Right cardiac atrium (tissue), 5 donors: ENCODE data around the gene CCDC60. TPM values are rescaled to one million over a fixed set of nuclear protein-coding genes. Genes with fewer than 3 reads are reported as not detected.

Source experiments
- ATAC-seq, 2 donors: fragments of 200-7000 bp; cut with Tn5 transposase; one replicate each; pipeline versions ENCODE4 v1.8.0 to v1.9.1; 2020; ENCODE audit warnings: moderate library complexity in 2 of 2, mild to moderate bottlenecking in 1 of 2
- DNase-seq, 3 donors: peaks; one replicate each; pipeline ENCODE4 v3.0.0-alpha.2; 2020
- H3K27ac ChIP-seq: one replicate; pipeline ENCODE4 v1.5.1; 2013; ENCODE audit warnings: mild to moderate bottlenecking, low read length, control low read depth, moderate library complexity
- H3K27me3 ChIP-seq: one replicate; pipeline ENCODE4 v1.6.1; 2013; ENCODE audit not compliant: control insufficient read depth, insufficient read depth
- H3K4me1 ChIP-seq: one replicate; pipeline ENCODE4 v1.6.1; 2013; ENCODE audit warnings: low read length; ENCODE audit not compliant: control insufficient read depth, insufficient read depth
- H3K4me3 ChIP-seq: one replicate; pipeline ENCODE4 v1.5.1; 2013; ENCODE audit warnings: low read length, control low read depth
- H3K9me3 ChIP-seq: one replicate; pipeline ENCODE4 v1.6.1; 2013; ENCODE audit warnings: low read length; ENCODE audit not compliant: control insufficient read depth
- WGBS: extraction: QIAGEN DNeasy Blood & Tissue Kit; methylation state at CpG from one replicate; pipeline ENCODE4 v1.1.7; 2013; 5-methylcytosine and 5-hydroxymethylcytosine counted together
- intact Hi-C, 4 donors: fragments of 100-400 bp; cut with DNase I; formaldehyde crosslinking; loops; one replicate each; pipeline versions ENCODE4 v1.11.0 to v1.14.0; 2022 to 2023
- polyA plus RNA-seq: library from polyadenylated mRNA; stranded (reverse); fragments of 200-250 nt; gene quantifications from one replicate; pipeline ENCODE4 v1.2.3, GENCODE V29; 2013
- total RNA-seq, 4 donors: library from RNA; stranded (reverse); fragmentation: NEBNext Ultra II Directional; extraction: Animal tissue kit (Norgen Biotek cat#: 25700); gene quantifications; one replicate each; pipeline ENCODE4 v1.2.1, GENCODE V29; 2021
- donor health status: healthy with polysubstance abuse.
- donor health status: DM: no; HTN: yes; CAD: no.
- donor health status: DM: no; HTN: no; CAD: no.
- donor health status: DM: no; HTN: yes; CAD: no; lungs with severe emphysema.
- donor health status: DM: yes; HTN: yes; CAD: no.

The CCDC60 gene
- total and polyA plus RNA-seq, 5 donors, result 0.07 to 0.20 (median 0.14) TPM

DNA sequence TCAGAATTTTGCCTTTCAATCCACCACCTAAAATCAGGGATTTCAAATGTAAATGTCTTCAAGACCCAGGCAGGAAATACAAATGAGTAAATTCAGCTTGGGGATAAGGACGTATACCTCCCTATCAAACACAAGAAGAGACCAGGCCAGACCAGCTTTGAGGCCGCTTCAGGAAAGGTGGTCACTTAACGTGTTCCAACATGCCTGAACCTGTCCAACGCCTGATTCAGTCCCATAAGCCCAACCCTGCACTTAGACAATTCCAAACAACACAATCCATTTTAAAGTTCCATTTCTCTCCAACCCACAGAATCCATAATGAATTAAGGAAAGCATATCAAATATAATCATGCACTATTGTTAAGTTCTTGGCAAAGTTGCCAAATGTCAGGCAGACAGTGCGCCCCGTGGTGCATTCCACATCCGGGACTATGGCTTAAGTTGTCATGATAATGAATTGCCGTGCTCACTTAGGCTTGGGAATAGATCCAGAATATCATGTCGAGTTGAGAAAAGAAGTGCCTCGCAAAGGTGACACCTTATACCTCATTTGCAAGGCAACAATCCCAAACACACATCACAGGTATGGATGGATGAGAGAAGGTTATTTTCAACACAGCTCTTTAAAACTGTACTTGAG, 35.5 kb downstream of the CCDC60 start:
- H3K27ac ChIP-seq, result no peak overlapping the region
- H3K27me3 ChIP-seq, result no peaks in the 10 kb centered on the region
- H3K9me3 ChIP-seq, result no peaks in the 10 kb centered on the region
- intact Hi-C loops, result no loop called here
- no peak overlapping the region for H3K4me3 ChIP-seq
- no peak for ATAC-seq
- DNase-seq, result no peak
- no peaks in the 10 kb centered on the region for H3K4me1 ChIP-seq
- 58% methylated on average over 10 of the region's 10 CpGs for WGBS

GRCh38 chr12:119372540-119372939, 38.0 kb downstream of the CCDC60 start:
- intact Hi-C loops, result no loop called here
- Histone ChIP-seq H3K27ac (peak overlapping the region; percentile 7), H3K27me3 (no peaks in the 10 kb centered on the region), H3K9me3 (no peaks in the 10 kb centered on the region), H3K4me1 (no peaks in the 10 kb centered on the region), H3K4me3 (no peak overlapping the region)
- 57% methylated on average over 7 of the region's 7 CpGs for WGBS
- ATAC-seq (peak; percentile 89 to 90), DNase-seq (peak in 1 of 3 donors; percentile 15)

GRCh38 chr12:119373001-119373400, 38.5 kb downstream of the CCDC60 start:
- Histone ChIP-seq H3K27me3 (no peaks in the 10 kb centered on the region), H3K9me3 (no peaks in the 10 kb centered on the region), H3K4me1 (no peaks in the 10 kb centered on the region), H3K4me3 (no peak overlapping the region), H3K27ac (no peak overlapping the region)
- WGBS, result 39% methylated on average over 3 of the region's 3 CpGs
- ATAC-seq, result peak in 1 of 2 donors; percentile 8
- intact Hi-C loops, result no loop called here
- no peak for DNase-seq

DNA sequence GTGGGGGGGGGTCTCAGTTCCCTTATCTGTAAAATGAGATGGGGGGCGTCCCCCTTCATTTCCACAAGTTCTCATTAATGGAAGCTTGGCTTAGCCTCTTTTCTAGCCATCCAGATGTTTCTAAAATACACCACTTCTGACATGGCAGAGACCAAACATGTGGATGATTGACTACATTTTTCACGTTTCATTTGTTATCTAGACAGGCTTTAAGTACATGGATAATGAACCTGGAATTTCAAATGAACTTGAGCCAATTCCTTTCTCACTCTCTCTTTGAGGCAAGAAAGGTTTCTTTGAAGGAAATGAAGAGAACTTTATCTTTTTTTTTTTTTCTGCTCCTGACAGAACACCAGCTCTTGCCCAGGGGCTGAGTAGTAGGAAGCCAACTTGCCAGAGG, 39.1 kb downstream of the CCDC60 start:
- H3K27ac ChIP-seq, result no peak overlapping the region
- DNase-seq (no peak), ATAC-seq (no peak)
- H3K4me1 ChIP-seq, result peaks cover under 1% of the 10 kb centered on the region
- 37% methylated on average over 2 of the region's 2 CpGs for WGBS
- intact Hi-C loops, result no loop called here
- H3K4me3 ChIP-seq, result no peak overlapping the region
- no peaks in the 10 kb centered on the region for H3K9me3 ChIP-seq
- no peaks in the 10 kb centered on the region for H3K27me3 ChIP-seq

GRCh38 chr12:119374635-119375034, 40.1 kb downstream of the CCDC60 start:
- DNase-seq (no peak), ATAC-seq (no peak)
- Histone ChIP-seq H3K9me3 (no peaks in the 10 kb centered on the region), H3K4me3 (no peak overlapping the region), H3K4me1 (peaks cover 7% of the 10 kb centered on the region), H3K27me3 (no peaks in the 10 kb centered on the region), H3K27ac (no peak overlapping the region)
- WGBS, result 63% methylated on average over 4 of the region's 4 CpGs
- intact Hi-C loops, result no loop called here

DNA sequence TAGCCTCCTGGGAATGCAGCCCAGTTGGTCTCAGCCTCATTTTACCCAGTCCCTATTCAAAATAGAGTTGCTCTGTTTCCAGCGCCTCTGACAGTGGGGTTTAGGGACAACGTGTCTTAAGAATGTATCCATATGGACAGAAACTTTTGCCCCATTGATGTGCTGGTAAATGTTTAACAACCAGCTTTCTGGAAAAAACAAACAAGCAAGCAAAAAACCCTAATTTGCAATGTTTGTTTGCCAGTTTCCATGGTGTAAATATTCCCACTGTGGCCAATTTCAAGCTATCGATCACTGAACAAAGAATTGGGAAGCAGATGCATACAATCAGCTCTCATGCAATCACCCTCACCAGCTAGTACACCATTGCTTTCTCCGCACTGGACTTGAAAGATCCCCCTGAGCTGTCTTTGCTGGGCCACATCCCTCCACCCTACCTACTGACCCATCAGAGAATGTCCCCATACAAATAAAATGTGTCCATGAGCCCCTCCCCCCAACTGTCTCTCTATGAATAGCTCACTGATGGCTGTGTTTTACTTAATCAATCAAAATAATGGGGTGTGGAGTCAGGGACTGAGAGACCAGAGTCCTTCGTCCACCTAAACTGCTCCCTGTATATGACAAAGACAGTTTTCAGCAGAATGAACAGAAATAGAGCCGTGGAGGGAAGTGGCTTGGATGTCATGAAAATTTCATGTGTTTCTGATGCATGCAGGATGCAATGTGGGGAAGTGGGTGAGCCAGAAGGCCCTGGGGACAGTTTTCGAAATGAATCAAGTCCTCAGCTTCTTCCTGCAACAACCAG, 40.8 kb downstream of the CCDC60 start:
- intact Hi-C loops, result no loop called here
- Histone ChIP-seq H3K9me3 (no peaks in the 10 kb centered on the region), H3K27me3 (no peaks in the 10 kb centered on the region), H3K27ac (no peak overlapping the region), H3K4me1 (peaks cover 7% of the 10 kb centered on the region), H3K4me3 (no peak overlapping the region)
- WGBS, result 62% methylated on average over 7 of the region's 7 CpGs
- ATAC-seq (peak in 1 of 2 donors; percentile 17), DNase-seq (no peak)

- intact Hi-C loops, result no loop called here
- Histone ChIP-seq H3K4me3 (no peak overlapping the region), H3K27me3 (no peaks in the 10 kb centered on the region), H3K9me3 (no peaks in the 10 kb centered on the region), H3K27ac (no peak overlapping the region), H3K4me1 (peaks cover 7% of the 10 kb centered on the region)
- WGBS, result 19% methylated on average over 5 of the region's 5 CpGs
- ATAC-seq, result peak in 1 of 2 donors; percentile 11
- DNase-seq, result peak in 1 of 3 donors; percentile 23
These were observed 41.3 kb downstream of the CCDC60 start for GRCh38 chr12:119375883-119376190.

DNA sequence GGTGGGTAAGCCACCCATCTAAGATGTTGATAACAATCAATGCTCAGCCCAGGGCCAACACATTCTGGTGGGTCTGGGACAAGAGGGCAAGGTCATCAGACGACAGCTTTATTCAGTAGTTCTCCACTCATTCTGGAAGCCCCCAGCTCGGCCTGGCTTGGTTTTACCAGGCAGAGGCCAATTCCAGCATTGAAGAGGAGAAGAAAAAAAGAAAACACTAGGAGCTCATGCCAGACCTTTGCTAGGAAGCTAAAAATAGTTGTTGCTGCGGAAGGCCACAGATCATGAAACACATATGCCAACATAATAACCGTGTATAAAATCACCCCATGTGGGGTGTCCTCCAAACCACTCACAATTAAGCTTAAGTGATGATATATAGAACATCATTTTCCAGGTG, 44.4 kb downstream of the CCDC60 start:
- H3K9me3 ChIP-seq, result no peaks in the 10 kb centered on the region
- no peaks in the 10 kb centered on the region for H3K27me3 ChIP-seq
- H3K4me3 ChIP-seq, result no peak overlapping the region
- WGBS, result 41% methylated on average over 4 of the region's 4 CpGs
- intact Hi-C loops, result no loop called here
- peak overlapping the region; percentile 27 for H3K27ac ChIP-seq
- ATAC-seq (no peak), DNase-seq (no peak)
- H3K4me1 ChIP-seq, result peaks cover 7% of the 10 kb centered on the region

GRCh38 chr12:119381471-119382235, 47.1 kb downstream of the CCDC60 start:
- intact Hi-C loops, result no loop called here
- Histone ChIP-seq H3K27me3 (no peaks in the 10 kb centered on the region), H3K4me3 (no peak overlapping the region), H3K27ac (no peak overlapping the region), H3K4me1 (peaks cover 7% of the 10 kb centered on the region), H3K9me3 (no peaks in the 10 kb centered on the region)
- no peak for DNase-seq
- 37% methylated on average over 5 of the region's 5 CpGs for WGBS
- ATAC-seq, result peak; percentile 52 to 76

GRCh38 chr12:119383206-119383605, 48.7 kb downstream of the CCDC60 start:
- no peaks in the 10 kb centered on the region for H3K9me3 ChIP-seq
- DNase-seq (no peak), ATAC-seq (no peak)
- H3K4me1 ChIP-seq, result peaks cover 7% of the 10 kb centered on the region
- WGBS, result 95% methylated on average over 7 of the region's 7 CpGs
- H3K27ac ChIP-seq, result no peak overlapping the region
- H3K27me3 ChIP-seq, result no peaks in the 10 kb centered on the region
- intact Hi-C loops, result no loop called here
- no peak overlapping the region for H3K4me3 ChIP-seq

DNA sequence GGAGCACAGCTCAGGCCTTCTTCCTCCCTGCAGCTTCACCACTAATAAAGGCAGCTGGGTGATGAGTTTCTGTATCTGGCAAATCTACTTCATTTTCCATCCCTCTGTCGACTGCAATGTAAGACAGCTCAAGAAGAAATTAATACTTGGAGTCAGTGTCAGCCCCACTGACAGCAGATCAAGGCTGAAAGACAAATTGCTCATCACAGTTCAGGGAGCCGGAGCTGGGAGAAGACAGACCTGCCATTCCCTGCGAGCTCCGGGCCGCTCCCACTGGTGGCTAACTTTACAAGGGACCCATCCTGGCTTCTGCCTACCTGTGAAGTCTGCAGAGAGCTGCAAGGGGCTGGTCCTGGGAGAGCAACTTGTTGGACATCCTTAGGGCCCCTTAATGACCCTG, 49.8 kb downstream of the CCDC60 start:
- H3K4me1 ChIP-seq, result peaks cover 1% of the 10 kb centered on the region
- WGBS, result 92% methylated on average over 5 of the region's 5 CpGs
- no peaks in the 10 kb centered on the region for H3K27me3 ChIP-seq
- DNase-seq (no peak), ATAC-seq (no peak)
- no peaks in the 10 kb centered on the region for H3K9me3 ChIP-seq
- intact Hi-C loops, result no loop called here
- no peak overlapping the region for H3K27ac ChIP-seq
- H3K4me3 ChIP-seq, result no peak overlapping the region
